HUES64 (cell line): ENCODE measurements around the gene MRPL16.
A peak's percentile ranks its signal among the peaks of the same experiment; 100 is the strongest.

Experiments
- H3K27ac ChIP-seq: 2 replicates; pipeline ENCODE4 v1.7.0; 2013; ENCODE audit warnings: low read depth, low read length, inconsistent platforms
- H3K27me3 ChIP-seq: 2 replicates; pipeline ENCODE4 v1.6.1; 2013; ENCODE audit warnings: mild to moderate bottlenecking, low read length; ENCODE audit not compliant: insufficient read depth
- H3K36me3 ChIP-seq: 2 replicates; pipeline ENCODE4 v1.6.1; 2013; ENCODE audit warnings: mild to moderate bottlenecking, low read length; ENCODE audit not compliant: insufficient read depth
- H3K4me1 ChIP-seq: 2 replicates; pipeline ENCODE4 v1.6.1; 2013; ENCODE audit warnings: mild to moderate bottlenecking, low read length, moderate library complexity; ENCODE audit not compliant: insufficient read depth
- H3K4me3 ChIP-seq: 2 replicates; pipeline ENCODE4 v1.5.1; 2013; ENCODE audit warnings: mild to moderate bottlenecking, low read length, moderate library complexity
- H3K9ac ChIP-seq: 2 replicates; pipeline ENCODE4 v1.6.1; 2013; ENCODE audit warnings: mild to moderate bottlenecking, low read depth, low read length
- H3K9me3 ChIP-seq: 2 replicates; pipeline ENCODE4 v1.6.1; 2013; ENCODE audit warnings: low read depth, low read length; ENCODE audit not compliant: insufficient read depth
- WGBS: fragments of 150-250, 120-280 bp; methylation state at CpG from one replicate; pipeline ENCODE4 v1.1.7; 2013; ENCODE audit warnings: missing lambda C conversion rate; 5-methylcytosine and 5-hydroxymethylcytosine counted together

MRPL16 gene

GRCh38 chr11:59770319-59770718 lies 40.3 kb downstream of the MRPL16 start:
- H3K4me1 ChIP-seq: no peaks in the 10 kb centered on the region
- no peak overlapping the region for H3K9ac ChIP-seq
- H3K36me3 ChIP-seq: peaks cover 18% of the 10 kb centered on the region
- WGBS: 97% methylated on average over 3 of the region's 3 CpGs
- H3K9me3 ChIP-seq: no peaks in the 10 kb centered on the region
- H3K27ac ChIP-seq: no peak overlapping the region
- no peak overlapping the region for H3K4me3 ChIP-seq
- no peaks in the 10 kb centered on the region for H3K27me3 ChIP-seq

- H3K27me3 ChIP-seq: no peaks in the 10 kb centered on the region
- no peak overlapping the region for H3K27ac ChIP-seq
- no peak overlapping the region for H3K4me3 ChIP-seq
- peaks cover 13% of the 10 kb centered on the region for H3K36me3 ChIP-seq
- 91% methylated on average over 4 of the region's 4 CpGs for WGBS
- no peak overlapping the region for H3K9ac ChIP-seq
- no peaks in the 10 kb centered on the region; the same call in 1 of the 2 replicates for H3K4me1 ChIP-seq
- no peaks in the 10 kb centered on the region for H3K9me3 ChIP-seq
Measured at GRCh38 chr11:59769828-59770227, 40.8 kb downstream of the MRPL16 start.

- no peaks in the 10 kb centered on the region for H3K9me3 ChIP-seq
- H3K9ac ChIP-seq: no peak overlapping the region
- no peaks in the 10 kb centered on the region for H3K27me3 ChIP-seq
- no peaks in the 10 kb centered on the region; the same call in 1 of the 2 replicates for H3K4me1 ChIP-seq
- H3K4me3 ChIP-seq: no peak overlapping the region
- WGBS: 93% methylated on average over 7 of the region's 7 CpGs
- peaks cover 11% of the 10 kb centered on the region for H3K36me3 ChIP-seq
- H3K27ac ChIP-seq: no peak overlapping the region
Measured at GRCh38 chr11:59769111-59769510, 41.5 kb downstream of the MRPL16 start.

GRCh38 chr11:59767225-59767611 lies 43.4 kb downstream of the MRPL16 start:
- Histone ChIP-seq H3K9me3 (no peaks in the 10 kb centered on the region), H3K27ac (no peak overlapping the region), H3K36me3 (peaks cover 1% of the 10 kb centered on the region; the same call in 1 of the 2 replicates), H3K4me1 (no peaks in the 10 kb centered on the region; the same call in 1 of the 2 replicates), H3K27me3 (no peaks in the 10 kb centered on the region), H3K4me3 (no peak overlapping the region), H3K9ac (no peak overlapping the region)
- WGBS: 92% methylated on average over 1 of the region's 1 CpG

GRCh38 chr11:59766542-59767224 lies 43.9 kb downstream of the MRPL16 start:
- Histone ChIP-seq H3K9ac (no peak overlapping the region), H3K4me1 (no peaks in the 10 kb centered on the region; the same call in 1 of the 2 replicates), H3K27ac (no peak overlapping the region), H3K36me3 (peaks cover 4% of the 10 kb centered on the region; the same call in 1 of the 2 replicates), H3K9me3 (no peaks in the 10 kb centered on the region), H3K4me3 (no peak overlapping the region), H3K27me3 (no peaks in the 10 kb centered on the region)
- WGBS: 89% methylated on average over 6 of the region's 6 CpGs

- H3K27me3 ChIP-seq: no peaks in the 10 kb centered on the region
- WGBS: 92% methylated on average over 4 of the region's 4 CpGs
- H3K4me3 ChIP-seq: no peak overlapping the region
- no peaks in the 10 kb centered on the region for H3K9me3 ChIP-seq
- H3K36me3 ChIP-seq: peaks cover 4% of the 10 kb centered on the region; the same call in 1 of the 2 replicates
- H3K27ac ChIP-seq: no peak overlapping the region
- H3K4me1 ChIP-seq: no peaks in the 10 kb centered on the region; the same call in 1 of the 2 replicates
- no peak overlapping the region for H3K9ac ChIP-seq
Measured at GRCh38 chr11:59765068-59765735, 45.4 kb downstream of the MRPL16 start.

GRCh38 chr11:59761993-59762392 lies 48.6 kb downstream of the MRPL16 start:
- 96% methylated on average over 6 of the region's 6 CpGs for WGBS
- peaks cover 11% of the 10 kb centered on the region; the same call in 1 of the 2 replicates for H3K4me1 ChIP-seq

GRCh38 chr11:59760771-59761170 lies 49.8 kb downstream of the MRPL16 start:
- 94% methylated on average over 4 of the region's 4 CpGs for WGBS
- Histone ChIP-seq H3K27ac (no peak overlapping the region), H3K36me3 (peaks cover 4% of the 10 kb centered on the region; the same call in 1 of the 2 replicates), H3K4me1 (peaks cover 21% of the 10 kb centered on the region; the same call in 1 of the 2 replicates), H3K9me3 (no peaks in the 10 kb centered on the region), H3K9ac (no peak overlapping the region), H3K4me3 (no peak overlapping the region), H3K27me3 (no peaks in the 10 kb centered on the region)

More at GRCh38 chr11:59761993-59762392, 48.6 kb downstream of the MRPL16 start:
- Histone ChIP-seq H3K27me3 (no peaks in the 10 kb centered on the region), H3K27ac (no peak overlapping the region), H3K9ac (no peak overlapping the region), H3K36me3 (peaks cover 4% of the 10 kb centered on the region; the same call in 1 of the 2 replicates), H3K9me3 (no peaks in the 10 kb centered on the region), H3K4me3 (no peak overlapping the region)

- no peak overlapping the region for H3K9ac ChIP-seq
- peaks cover 21% of the 10 kb centered on the region; the same call in 1 of the 2 replicates for H3K4me1 ChIP-seq
- no peaks in the 10 kb centered on the region for H3K9me3 ChIP-seq
- no peaks in the 10 kb centered on the region for H3K27me3 ChIP-seq
- no peak overlapping the region for H3K4me3 ChIP-seq
- H3K36me3 ChIP-seq: peaks cover 4% of the 10 kb centered on the region; the same call in 1 of the 2 replicates
- 89% methylated on average over 3 of the region's 4 CpGs for WGBS
- H3K27ac ChIP-seq: no peak overlapping the region
Measured at GRCh38 chr11:59759900-59760299, 50.7 kb downstream of the MRPL16 start.

- Histone ChIP-seq H3K36me3 (peaks cover 4% of the 10 kb centered on the region; the same call in 1 of the 2 replicates), H3K4me1 (peaks cover 21% of the 10 kb centered on the region; the same call in 1 of the 2 replicates), H3K9me3 (no peaks in the 10 kb centered on the region), H3K9ac (no peak overlapping the region), H3K27me3 (peaks cover 4% of the 10 kb centered on the region; the same call in 1 of the 2 replicates), H3K4me3 (no peak overlapping the region), H3K27ac (no peak overlapping the region)
- 91% methylated on average over 4 of the region's 4 CpGs for WGBS
Measured at GRCh38 chr11:59758401-59759037, 52.1 kb downstream of the MRPL16 start.

GRCh38 chr11:59756845-59757244 lies 53.7 kb downstream of the MRPL16 start:
- Histone ChIP-seq H3K27ac (no peak overlapping the region), H3K9ac (no peak overlapping the region; the same call in 1 of the 2 replicates)

More at GRCh38 chr11:59756845-59757244, 53.7 kb downstream of the MRPL16 start:
- Histone ChIP-seq H3K36me3 (no peaks in the 10 kb centered on the region), H3K27me3 (peaks cover 4% of the 10 kb centered on the region; the same call in 1 of the 2 replicates), H3K4me3 (peak overlapping the region; percentile 86), H3K4me1 (peaks cover 21% of the 10 kb centered on the region; the same call in 1 of the 2 replicates), H3K9me3 (no peaks in the 10 kb centered on the region)
- WGBS: 65% methylated on average over 4 of the region's 4 CpGs
